Stimulated activated CD8-positive, alpha-beta memory T cell treated with anti-CD3 and anti-CD28 coated beads, Interleukin-7, amount 100 ng/mL, for 24 hours (primary cell): ENCODE measurements around the gene SIPA1.

Source experiments
- DNase-seq: peaks from one replicate; pipeline ENCODE4 v3.0.0-alpha.2; 2020; ENCODE audit warnings: low read depth

Gene SIPA1

DNA sequence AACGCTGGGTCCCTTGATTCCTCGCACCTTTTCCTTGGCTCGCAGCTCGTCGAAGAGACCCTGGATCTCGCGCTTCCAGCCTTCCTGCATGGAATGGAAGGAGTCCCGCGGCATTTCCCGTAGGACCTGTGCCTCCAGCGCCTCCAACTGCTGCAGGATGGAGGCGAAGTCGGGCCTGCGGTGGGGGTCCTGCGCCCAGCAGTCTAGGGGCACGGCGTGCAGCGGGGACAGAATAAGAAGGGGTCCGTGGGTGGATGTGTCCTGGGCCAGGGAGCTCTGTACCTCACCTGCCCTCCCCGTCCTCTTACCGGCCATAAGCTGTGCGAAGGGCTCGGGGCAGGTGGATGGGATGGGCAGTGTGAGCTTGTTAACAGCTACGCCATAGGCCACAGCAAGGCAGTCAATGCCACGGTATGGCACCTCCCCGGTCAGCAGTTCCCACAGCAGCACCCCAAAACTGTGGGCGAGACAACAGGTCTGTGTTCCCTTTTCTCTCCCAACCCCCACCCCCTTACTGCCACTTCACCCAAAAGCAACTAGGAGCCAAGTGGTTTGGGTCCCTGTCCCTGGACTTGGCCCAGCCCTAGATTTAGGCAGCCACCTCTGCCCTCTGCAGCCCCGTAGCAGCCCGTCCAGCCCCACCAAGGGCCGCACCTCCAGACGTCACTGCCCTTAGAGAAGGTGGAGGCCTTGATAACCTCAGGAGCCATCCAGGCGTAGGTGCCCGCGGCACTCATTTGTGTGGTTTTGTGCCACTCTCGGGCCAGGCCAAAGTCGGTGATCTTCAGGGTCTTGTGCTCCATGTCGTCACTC, 30.1 kb upstream of the SIPA1 start:
- no peak for DNase-seq

DNA sequence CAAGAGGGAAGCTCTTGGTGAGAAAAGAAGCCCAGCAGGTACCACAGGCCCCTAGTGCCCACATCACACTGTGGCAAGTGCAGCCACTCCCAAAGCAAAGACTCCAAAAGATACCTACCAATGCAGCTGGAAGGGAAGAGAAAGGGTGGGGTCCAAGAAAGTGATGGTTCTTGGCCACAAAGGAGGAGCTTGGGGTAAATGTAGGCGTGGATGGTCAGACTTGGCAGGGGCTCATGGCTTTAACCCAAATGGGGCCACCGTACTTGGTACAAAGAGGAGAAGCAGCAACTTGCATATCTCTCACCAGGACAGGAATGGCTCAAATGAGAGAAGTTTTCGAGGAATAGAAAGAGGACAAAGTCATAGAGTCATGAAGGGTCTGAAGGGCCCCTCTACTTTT, 28.7 kb upstream of the SIPA1 start:
- no peak for DNase-seq

DNA sequence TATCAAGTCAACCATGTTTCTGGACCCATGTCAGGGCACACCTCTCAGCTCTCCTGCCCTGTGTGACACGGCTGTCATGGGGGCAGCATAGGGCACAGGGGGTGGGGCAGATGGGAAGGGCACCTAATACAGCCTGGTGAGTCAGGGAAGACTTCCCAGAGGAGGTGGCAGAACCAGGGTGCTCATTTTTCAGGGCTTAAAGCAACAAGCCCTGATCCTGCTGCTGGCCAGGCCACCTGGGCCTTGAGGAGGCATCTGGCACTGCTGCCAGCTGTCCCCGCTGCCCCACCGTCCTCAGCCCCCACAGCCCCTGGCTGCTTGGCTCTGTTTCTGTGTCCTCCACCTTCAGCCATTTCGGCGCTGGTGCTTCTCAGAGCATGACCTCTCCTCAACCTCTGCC, 28.2 kb upstream of the SIPA1 start:
- DNase-seq: no peak

DNA sequence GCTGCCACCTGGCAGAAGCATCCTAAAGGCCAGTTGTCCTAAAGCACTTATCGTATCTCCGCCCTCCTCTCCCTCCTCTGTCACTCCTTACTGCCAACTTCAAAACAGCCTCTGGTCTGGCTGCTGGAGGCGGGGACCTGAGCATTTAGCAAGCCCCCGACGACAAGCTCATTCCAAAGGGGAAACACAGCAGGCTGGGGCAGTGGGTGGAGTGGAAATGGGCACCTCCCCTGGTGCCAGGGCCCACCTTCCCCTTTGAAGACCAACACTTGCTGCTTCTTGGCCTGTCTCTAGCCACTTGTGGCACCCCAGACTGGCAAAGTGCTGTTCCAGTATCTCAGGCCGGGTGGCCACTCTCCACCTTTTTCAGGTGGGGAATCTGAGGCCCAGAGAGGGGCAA, 27.5 kb upstream of the SIPA1 start:
- no peak for DNase-seq

DNA sequence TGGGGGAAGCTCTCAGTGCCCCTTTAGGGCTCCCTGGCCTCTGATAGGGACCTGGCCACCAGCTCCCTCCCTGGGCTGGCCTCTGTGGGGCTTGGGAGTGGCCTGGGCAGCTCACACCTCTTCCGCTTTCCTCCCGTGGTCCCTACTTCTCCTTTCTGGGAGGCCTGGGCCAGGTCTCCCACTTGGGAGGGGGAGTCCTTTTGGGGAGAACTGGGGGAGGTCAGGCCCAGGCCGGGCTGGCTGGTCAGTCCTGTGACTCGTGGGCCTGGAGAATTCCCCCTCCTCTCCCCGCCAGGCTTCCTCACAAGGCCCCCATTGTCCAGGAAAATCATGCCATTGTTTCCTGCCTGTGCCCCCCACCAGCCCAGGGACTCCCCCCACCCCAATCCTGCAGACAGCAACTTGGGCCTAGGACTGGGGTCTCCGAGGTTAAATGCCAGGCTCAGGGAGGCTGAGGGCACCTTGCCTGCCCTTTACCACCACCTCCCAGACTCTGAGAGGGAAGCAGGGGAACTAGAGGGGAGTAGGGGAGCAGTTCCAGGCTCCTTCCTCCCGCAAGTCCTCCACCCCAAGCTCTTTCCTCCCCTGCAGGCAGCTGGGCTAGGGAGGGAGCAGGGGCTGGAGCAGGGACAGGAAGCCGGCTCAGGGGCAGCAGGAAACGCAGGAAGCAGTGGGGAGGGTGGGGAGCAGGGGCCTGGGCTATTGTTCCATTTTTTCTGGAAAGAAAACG, 26.7 kb upstream of the SIPA1 start:
- no peak for DNase-seq

DNA sequence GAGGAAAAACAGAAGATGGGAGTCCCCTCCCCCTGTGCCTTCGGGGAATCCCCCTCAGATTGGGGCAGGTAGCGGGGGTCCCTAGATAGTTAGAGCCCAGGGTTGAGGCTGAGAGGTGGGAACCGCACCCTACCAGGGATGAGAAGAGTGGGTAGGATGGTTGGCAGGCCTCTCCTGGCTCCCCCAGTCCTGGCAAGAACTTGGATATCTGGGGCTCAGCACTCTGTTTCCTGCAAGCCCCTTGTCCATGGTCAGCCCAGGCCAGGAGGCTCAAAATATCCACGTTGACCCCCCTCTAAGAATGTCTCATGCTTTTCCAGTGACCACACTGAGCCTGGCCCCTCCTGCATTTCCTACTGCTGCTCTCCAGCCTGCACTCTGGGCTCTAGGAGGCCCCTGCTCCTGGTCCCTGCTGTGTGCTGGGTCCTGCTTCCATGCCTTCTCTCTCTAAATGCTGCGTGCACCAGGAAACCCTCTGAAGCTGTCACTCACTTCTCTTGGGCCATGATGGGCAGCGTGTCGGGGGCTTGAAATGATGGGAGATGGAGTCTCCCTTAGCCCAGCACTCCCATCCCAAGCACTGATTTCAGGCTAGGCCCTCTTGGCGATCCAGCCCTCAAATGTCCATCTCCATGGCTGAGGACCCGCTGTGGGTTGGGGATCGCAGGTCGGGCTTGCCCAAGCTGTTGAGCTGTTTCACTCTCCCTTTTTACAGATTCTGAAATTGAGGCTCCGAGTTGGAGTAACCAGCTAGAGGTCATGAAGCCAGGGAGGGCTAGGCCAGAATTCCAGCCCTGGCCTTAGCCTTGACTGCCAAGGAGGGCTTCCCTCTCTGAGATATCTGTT, 25.9 kb upstream of the SIPA1 start:
- DNase-seq: no peak

DNA sequence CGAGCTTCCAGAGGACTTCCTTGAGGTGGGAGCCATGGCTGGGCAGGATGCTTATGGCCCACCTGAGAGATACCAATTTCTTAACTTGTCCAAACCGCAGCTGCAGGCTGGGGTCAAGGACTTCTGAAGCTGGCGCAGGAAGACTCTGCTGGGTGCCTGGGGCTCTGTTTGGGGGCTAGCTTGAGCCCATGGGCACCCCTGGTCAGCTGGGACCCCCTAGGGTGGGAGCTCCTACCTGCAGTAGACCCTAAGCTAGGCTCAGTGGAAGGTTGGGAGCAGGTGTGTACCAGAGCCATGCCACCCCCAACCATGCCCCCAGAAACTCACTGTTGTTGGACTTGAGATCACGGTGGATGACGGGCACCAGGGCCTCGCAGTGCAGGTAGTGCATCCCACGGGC, 25.2 kb upstream of the SIPA1 start:
- no peak for DNase-seq

DNA sequence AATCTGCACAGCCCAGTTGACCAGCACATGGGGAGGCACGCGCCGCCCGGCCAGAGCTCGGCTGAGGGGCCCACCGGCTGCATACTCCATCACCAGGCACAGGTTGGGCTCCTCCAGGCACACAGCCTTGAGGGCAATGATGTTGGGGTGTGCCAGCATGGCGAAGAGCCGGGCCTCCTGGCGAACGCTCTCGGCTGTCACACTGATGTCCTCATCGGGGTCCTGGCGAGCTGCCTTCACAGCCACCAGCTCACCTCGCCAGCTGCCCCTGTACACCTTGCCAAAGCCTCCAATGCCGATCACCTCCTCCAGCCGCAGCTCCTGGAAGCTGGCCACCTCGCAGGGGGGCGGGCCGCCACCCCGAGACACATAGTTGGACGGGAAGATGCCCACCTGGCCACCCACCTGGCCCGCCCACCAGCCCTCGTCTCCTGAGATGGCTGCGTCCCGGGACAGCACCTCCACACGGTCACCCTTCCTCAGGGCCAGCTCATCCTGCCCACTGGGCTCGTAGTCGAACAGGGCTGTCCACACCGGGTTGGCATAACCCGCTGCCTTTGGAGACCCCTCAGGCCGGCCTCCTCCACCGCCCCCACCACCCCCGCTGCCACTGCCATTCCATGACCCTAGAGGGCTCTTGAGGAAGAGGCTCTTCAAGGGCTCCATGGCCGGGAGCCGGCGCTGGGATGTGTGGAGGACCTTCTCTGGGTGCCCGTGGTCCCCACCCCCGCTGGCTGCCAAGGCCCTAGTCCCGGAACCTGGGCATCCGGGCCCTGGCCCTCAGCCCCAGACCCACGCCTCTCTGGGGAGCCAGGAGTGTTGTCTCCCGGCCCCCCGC, 24.6 kb upstream of the SIPA1 start:
- DNase-seq: no peak

DNA sequence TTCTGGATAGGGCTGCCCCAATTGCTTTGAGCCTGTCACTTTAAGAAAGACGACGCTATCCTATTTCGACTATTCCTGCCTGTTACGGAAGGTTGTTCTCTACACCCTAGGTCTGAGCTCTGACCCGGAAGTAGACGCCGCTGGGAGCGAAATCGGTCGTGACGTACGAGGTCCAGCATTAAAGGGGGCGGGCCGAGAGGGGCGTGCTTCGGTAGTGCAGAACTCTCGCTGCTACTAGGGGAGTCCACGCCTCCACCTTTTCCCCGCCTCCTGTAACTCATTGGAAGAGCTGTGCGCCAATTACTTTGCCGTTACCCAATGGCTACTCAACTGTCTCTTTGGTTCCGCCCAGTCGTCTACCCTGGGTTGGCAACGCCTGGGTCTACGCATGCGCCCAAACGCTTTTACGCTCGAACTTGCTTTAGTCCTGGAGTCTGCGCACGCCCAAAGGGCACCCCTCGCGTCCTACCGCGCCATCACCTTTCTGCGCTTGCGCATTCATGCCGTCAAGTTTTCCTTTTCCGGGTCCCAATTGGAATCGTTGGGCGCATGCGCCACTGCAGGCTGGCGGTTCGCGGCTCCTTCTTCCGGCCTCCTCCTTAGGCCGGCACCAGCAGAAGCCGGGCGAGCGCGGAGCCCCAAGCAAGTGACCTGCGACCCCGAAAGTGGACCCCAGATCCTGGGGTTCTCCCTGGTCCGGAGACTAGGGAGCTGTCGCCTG, 22.5 kb upstream of the SIPA1 start, which contains the start of gene PCNX3:
PCNX3 (plus strand) TSS at position 548 of the 721 bp plus-strand sequence. CDS start 536 bp downstream, outside the sequence.
- peak; percentile 99 for DNase-seq

DNA sequence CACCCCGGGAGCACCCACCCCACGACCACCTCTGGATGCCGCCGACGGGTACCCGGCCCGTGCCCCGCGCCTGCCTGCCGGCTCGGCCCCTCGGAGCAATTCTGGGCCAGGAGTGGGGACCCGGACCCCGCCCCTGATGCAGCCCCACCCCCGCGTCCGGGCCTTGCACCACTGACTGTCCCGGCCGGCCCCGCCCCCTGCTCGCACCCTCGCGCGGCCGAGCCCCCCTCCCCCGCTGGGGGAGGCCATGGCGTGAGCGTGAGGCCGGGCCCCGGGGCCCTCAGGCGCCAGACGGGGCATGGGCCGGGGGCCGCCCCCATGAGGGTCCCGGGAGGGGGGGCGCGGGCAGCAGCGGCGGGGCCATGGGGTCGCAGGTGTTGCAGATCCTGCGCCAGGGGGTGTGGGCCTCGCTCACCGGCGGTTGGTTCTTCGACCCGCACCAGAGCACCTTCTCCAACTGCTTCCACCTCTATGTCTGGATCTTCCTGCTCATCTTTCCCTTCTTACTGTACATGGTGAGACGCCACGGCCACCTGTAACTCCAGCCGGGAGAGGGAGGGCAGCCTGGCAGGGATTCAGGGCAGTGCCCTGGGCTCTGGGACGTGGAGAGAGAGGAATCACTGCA, 21.8 kb upstream of the SIPA1 start:
- DNase-seq: no peak

DNA sequence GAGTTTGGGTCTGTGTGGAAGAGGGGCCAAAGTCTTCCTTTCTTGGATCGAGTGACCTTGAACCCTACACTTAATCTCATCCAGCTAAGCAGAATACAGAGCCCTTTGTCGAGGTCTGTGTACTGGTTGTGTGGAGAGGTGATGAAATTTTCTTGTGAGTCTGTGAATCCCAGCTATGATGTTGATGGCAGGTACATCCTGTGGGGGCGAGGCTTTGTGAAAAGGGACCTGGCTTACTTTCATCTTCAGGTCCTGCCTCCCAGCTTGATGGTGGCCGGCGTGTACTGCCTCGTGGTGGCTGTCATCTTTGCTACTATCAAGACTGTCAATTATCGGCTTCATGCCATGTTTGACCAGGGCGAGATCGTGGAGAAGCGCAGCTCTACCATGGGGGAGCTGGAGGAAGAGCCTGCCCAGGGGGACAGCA, 21.3 kb upstream of the SIPA1 start:
- no peak for DNase-seq

DNA sequence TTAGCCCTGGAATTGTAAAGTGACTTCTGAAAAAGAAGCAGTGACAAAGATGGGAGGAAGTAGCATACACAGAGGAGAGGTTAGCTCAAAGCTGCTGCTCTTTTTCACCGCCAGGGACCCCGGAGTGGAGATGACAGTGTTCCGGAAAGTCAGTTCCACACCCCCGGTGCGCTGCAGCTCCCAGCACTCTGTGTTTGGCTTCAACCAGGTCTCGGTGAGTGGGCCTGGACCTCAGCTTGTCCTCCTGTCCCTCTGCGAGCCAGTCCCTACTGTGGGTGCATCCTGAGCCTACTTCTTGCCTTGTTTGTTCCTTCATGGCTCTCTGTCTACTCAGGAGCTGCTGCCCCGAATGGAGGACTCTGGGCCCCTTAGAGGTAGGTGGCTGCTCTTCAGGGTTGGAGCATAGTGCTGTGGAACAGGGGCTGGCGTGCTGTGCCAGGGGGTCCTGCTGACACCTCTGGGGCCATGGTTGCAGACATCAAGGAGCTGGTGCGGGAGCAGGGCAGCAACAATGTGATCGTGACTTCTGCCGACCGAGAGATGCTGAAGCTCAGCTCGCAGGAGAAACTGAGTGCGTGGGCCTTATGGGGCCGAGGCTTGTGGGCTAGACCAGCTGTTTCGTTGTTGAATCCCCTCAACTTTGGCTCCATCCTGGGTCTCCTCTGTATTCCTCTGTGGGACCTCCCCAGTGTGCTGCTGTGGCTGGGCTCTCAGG, 20.6 kb upstream of the SIPA1 start:
- no peak for DNase-seq

DNA sequence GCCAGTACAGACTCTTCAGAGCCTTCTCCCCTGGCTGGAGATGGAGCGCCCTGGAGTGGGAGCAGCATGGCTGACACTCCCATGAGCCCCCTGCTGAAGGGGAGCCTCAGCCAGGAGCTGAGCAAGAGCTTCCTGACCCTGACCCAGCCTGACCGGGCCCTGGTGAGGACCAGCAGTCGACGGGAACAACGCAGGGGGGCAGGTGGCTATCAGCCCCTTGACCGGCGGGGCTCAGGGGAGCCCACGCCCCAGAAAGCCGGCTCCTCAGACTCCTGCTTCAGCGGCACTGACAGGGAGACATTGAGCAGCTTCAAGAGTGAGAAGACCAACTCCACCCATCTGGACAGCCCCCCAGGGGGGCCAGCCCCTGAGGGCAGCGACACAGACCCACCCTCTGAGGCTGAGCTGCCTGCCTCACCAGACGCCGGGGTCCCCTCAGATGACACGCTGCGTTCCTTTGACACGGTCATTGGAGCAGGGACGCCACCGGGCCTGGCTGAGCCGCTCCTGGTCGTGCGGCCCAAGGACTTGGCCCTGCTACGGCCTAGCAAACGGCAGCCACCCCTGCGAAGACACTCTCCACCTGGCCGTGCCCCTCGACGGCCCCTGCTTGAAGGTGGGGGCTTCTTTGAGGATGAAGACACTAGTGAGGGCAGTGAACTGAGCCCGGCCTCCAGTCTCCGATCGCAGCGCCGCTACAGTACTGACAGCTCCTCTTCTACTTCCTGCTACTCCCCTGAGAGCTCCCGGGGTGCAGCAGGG, 19.7 kb upstream of the SIPA1 start:
- DNase-seq: no peak

DNA sequence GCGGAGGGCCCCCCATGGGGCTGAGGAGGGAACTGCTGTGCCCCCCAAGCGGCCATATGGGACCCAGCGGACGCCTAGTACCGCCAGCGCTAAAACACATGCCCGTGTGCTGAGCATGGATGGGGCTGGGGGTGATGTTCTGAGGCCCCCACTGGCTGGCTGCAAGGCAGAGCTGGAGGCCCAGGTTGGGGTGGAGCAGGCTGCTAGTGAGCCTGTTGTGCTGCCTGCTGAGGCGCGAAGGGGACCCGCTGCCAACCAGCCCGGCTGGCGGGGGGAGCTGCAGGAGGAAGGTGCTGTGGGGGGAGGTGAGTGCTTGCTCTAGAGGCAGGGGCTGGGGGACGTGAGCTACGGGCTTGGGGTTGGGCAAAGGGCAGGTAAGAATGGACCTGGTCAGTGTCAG, 19.1 kb upstream of the SIPA1 start:
- DNase-seq: no peak

DNA sequence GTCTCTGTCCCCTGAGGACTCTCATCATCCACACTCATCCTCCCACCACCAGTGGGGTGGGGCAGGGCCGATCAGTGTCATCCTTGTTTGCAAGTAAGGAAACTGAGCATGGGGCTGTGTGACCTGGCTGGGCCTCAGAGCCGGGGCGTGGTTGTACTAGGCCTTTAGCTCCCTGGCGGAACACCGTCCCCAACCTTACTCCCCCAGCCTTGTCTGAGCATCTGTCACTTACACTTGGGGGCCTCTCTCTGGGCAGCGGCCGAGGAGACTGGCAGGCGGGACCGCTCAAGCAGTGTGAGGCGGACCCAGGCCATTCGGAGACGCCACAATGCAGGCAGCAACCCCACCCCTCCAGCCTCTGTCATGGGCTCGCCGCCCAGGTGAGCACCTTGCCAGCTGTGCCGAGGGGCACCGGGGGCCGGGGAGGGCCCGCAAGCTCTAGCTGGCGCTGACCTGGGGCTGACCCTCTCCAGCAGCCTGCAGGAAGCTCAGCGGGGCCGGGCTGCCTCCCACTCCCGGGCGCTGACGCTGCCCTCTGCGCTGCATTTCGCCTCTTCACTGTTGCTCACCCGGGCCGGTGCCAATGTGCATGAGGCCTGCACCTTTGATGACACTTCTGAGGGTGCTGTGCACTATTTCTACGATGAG, 18.5 kb upstream of the SIPA1 start:
- no peak for DNase-seq

DNA sequence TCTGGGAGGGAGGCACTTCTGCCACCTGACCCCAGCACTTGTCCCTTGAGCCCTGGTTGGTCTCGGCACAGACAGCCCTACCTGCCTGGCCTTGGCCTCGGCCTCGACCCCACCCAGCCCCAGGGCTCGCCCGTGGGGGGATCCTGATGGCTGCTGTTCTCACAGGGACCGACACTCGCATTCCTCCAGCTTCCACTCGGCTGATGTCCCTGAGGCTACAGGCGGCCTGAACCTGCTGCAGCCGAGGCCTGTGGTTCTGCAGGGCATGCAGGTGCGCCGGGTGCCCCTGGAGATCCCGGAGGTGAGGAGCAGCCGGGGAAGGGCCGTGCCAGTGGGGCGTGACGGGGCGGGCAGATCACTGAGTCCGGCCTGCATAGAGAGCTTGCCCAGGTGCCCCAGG, 17.2 kb upstream of the SIPA1 start:
- DNase-seq: no peak

DNA sequence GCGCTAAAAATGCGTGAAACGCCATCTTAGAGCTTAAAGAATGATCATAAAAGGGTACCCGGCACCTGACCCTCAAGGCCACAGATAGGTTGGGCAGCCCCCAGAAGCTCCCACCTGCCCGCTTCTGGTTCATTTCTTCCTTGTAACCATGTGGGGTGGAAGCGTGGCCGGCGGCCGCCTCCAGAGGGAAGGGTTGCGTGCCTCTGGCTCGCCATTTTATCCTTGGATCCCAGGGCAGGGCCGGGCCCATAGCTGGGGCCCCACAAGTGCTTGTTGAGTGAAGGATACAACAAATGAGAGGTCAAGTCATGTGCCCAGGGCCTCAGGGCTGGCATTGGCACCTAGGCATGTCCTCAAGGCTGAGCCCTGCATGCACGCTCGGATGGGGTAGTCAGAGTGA, 16.4 kb upstream of the SIPA1 start:
- no peak for DNase-seq

DNA sequence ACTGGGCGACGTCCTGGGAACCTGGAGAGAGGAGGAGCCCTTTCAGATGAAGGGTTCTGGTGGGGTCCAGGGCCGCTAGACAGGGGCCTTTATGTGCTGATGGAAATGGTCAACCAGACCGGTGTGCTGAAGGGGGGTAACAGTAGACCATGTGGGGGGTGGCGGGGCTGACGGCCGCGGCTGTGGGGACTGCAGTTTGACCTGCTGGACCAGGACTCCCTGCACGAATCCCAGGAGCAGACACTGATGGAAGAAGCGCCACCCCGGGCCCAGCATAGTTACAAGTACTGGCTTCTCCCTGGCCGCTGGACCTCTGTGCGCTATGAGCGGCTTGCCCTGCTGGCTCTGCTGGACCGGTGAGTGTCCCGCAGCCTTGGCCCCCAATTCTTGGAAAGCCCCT, 15.9 kb upstream of the SIPA1 start:
- DNase-seq: no peak

DNA sequence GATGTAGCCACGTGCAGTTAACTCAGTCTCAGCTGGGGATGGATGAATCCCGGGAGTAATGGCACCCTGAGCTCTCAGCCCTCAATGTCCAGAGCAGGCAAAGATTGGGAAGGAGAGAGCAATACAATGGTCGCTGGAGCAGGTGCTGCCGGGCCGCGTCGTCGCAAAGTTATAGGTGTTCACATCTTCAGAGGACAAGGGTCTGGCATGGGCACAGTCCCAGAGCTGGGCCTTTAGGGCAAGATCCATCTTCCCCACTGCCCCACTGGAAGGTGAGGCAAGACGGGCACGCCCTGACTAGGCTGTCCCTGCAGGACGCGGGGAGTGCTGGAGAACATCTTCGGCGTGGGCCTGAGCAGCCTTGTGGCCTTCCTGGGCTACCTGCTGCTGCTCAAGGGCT, 14.7 kb upstream of the SIPA1 start:
- no peak for DNase-seq
